ACC112 (cell line): ENCODE measurements around the gene CDH2.

Source experiments
- H2AFZ ChIP-seq: fragments of 200-600 bp; sonication (generic); one replicate; pipeline ENCODE4 v1.6.0; 2017; ENCODE audit warnings: antibody characterized with exemption, low read length; ENCODE audit not compliant: unreplicated experiment
- H3K27ac ChIP-seq: fragments of 200-600 bp; sonication (generic); 2 replicates; pipeline ENCODE4 v1.5.1; 2014; ENCODE audit warnings: low read depth, mild to moderate bottlenecking, antibody characterized with exemption, low read length, moderate library complexity
- H3K27me3 ChIP-seq: fragments of 200-600 bp; sonication (generic); 2 replicates; pipeline ENCODE4 v1.6.1; 2014; ENCODE audit warnings: mild to moderate bottlenecking, antibody characterized with exemption, low read length, moderate library complexity, mixed read lengths; ENCODE audit not compliant: insufficient read depth
- H3K36me3 ChIP-seq: fragments of 200-600 bp; sonication (generic); 2 replicates; pipeline ENCODE4 v1.6.1; 2016; ENCODE audit warnings: mild to moderate bottlenecking, antibody characterized with exemption, low read length, moderate library complexity, mixed read lengths; ENCODE audit not compliant: insufficient read depth
- H3K4me1 ChIP-seq: fragments of 200-600 bp; sonication (generic); one replicate; pipeline ENCODE4 v1.6.1; 2016; ENCODE audit warnings: low read length, mixed read lengths; ENCODE audit not compliant: insufficient read depth, unreplicated experiment, control insufficient read depth
- H3K4me3 ChIP-seq: fragments of 200-600 bp; sonication (generic); 2 replicates; pipeline ENCODE4 v1.5.1; 2014; ENCODE audit warnings: mild to moderate bottlenecking, low read depth, low read length
- H3K79me2 ChIP-seq: fragments of 200-600 bp; sonication (generic); one replicate; pipeline ENCODE4 v1.6.0; 2016; ENCODE audit warnings: low read length; ENCODE audit not compliant: control insufficient read depth, unreplicated experiment, insufficient read depth

Gene CDH2

DNA sequence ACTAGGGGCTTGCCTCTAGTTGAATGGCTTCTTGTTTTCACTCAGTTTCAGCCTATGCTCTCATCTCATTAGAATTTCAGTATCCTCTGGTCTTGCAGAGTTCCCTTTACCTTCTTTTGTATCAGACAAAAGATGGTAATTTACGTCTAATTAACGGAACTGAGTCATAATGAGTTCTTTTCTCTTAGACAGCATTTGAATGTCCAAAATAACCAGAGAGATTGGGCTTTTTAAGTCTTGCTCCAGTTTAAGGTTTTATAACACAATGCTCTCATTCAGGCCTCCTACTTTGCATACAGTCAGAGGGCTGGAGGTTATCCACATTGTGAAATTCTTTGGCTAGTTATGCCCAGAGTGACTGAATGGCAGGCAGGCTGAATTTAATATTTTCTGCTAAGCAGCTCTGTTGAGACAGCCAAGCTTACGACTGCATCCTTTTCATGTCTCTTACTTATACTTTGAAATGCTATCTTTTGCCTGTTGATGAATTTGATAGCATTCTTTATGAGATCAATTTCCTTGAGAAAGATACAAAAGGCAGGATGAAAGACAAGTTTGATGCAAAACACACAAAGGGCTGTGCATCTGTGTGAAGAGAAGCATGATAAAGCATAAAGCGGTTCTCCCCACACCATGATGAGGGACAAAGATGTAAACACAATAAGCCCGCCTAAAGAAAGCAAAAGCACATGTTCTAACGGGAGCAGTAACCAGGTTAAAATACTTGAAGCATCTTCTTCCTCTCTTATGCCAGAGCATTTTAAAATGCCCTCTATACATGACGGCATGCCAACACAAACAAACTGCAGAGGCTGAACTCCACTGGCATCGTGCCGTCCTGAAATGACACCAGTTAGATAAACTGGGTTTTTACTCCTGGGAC, 90.0 kb downstream of the CDH2 start:
- Histone ChIP-seq H2AFZ (peak overlapping the region; percentile 46), H3K4me1 (peaks cover 34% of the 10 kb centered on the region), H3K79me2 (peaks cover 41% of the 10 kb centered on the region), H3K4me3 (peak overlapping the region; percentile 71), H3K27me3 (no peaks in the 10 kb centered on the region), H3K36me3 (no peaks in the 10 kb centered on the region), H3K27ac (peak overlapping the region; percentile 67)

- peaks cover 12% of the 10 kb centered on the region for H3K4me1 ChIP-seq
Observed at GRCh38 chr18:28081516-28081915, 95.4 kb downstream of the CDH2 start.

GRCh38 chr18:28080876-28081300, 96.0 kb downstream of the CDH2 start:
- H3K27ac ChIP-seq: no peak overlapping the region
- H2AFZ ChIP-seq: no peak overlapping the region
- H3K27me3 ChIP-seq: no peaks in the 10 kb centered on the region
- H3K36me3 ChIP-seq: no peaks in the 10 kb centered on the region
- H3K79me2 ChIP-seq: peaks cover 34% of the 10 kb centered on the region
- H3K4me3 ChIP-seq: no peak overlapping the region
- H3K4me1 ChIP-seq: peaks cover 10% of the 10 kb centered on the region

More at GRCh38 chr18:28081516-28081915, 95.4 kb downstream of the CDH2 start:
- Histone ChIP-seq H3K27me3 (no peaks in the 10 kb centered on the region), H3K27ac (no peak overlapping the region), H3K36me3 (no peaks in the 10 kb centered on the region), H3K4me3 (no peak overlapping the region), H2AFZ (no peak overlapping the region), H3K79me2 (peaks cover 39% of the 10 kb centered on the region)

- H3K27ac ChIP-seq: no peak overlapping the region
- no peak overlapping the region for H2AFZ ChIP-seq
- no peaks in the 10 kb centered on the region for H3K27me3 ChIP-seq
- no peak overlapping the region for H3K4me3 ChIP-seq
- no peaks in the 10 kb centered on the region for H3K36me3 ChIP-seq
- H3K4me1 ChIP-seq: peaks cover 20% of the 10 kb centered on the region
- H3K79me2 ChIP-seq: peaks cover 33% of the 10 kb centered on the region
Observed at GRCh38 chr18:28079883-28080282, 97.0 kb downstream of the CDH2 start.

DNA sequence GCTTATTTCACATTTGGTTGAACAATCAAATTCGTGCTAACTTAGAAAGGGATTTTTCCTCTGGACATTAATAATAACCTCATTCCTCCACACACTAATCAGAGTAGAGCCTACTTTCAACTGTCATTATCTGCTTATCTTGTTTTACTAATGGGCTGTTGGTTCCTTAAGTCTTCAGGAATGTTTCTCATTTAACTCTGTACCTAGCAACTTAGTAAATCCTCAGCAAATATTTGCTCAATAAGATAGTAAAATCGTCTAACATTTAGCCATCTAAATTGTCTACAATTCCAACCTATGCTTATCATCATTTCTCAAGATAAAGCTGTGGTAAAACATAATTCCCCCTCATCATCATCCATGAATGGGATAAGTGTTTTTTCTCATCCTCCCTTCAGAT, 98.1 kb downstream of the CDH2 start:
- Histone ChIP-seq H2AFZ (no peak overlapping the region), H3K36me3 (no peaks in the 10 kb centered on the region), H3K4me3 (no peak overlapping the region), H3K27ac (no peak overlapping the region), H3K79me2 (peaks cover 24% of the 10 kb centered on the region), H3K27me3 (no peaks in the 10 kb centered on the region), H3K4me1 (peaks cover 21% of the 10 kb centered on the region)

DNA sequence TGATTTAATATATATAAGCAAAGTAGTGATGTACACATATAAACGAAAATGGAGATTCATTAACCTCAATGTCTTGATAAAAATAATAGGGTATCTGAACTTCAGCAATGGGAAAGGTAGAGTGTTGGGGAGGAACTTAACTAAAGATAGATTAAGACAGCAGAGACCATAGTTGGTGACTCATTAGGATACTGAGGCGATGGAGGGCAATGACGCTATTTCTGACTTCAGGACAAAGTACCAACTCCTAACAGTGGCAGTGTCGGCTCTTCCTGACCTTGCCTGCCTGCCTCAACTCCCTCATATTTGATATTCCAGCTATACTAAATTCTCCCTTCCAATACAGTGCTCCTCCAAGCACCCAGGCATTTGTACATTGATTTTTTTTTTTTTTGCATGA, 98.6 kb downstream of the CDH2 start:
- peaks cover 21% of the 10 kb centered on the region for H3K4me1 ChIP-seq
- H2AFZ ChIP-seq: no peak overlapping the region
- H3K79me2 ChIP-seq: peaks cover 23% of the 10 kb centered on the region
- no peaks in the 10 kb centered on the region for H3K27me3 ChIP-seq
- H3K36me3 ChIP-seq: no peaks in the 10 kb centered on the region
- no peak overlapping the region for H3K27ac ChIP-seq
- H3K4me3 ChIP-seq: no peak overlapping the region

GRCh38 chr18:28075501-28075900, 101.4 kb downstream of the CDH2 start:
- Histone ChIP-seq H3K27ac (no peak overlapping the region), H3K36me3 (no peaks in the 10 kb centered on the region), H3K4me3 (no peak overlapping the region), H3K79me2 (peaks cover 19% of the 10 kb centered on the region), H3K4me1 (peaks cover 21% of the 10 kb centered on the region), H2AFZ (peak overlapping the region; percentile 29), H3K27me3 (no peaks in the 10 kb centered on the region)

GRCh38 chr18:28074076-28074475, 102.9 kb downstream of the CDH2 start:
- no peaks in the 10 kb centered on the region for H3K27me3 ChIP-seq
- H3K79me2 ChIP-seq: peaks cover 8% of the 10 kb centered on the region
- no peak overlapping the region for H2AFZ ChIP-seq
- H3K27ac ChIP-seq: no peak overlapping the region
- no peak overlapping the region for H3K4me3 ChIP-seq
- H3K36me3 ChIP-seq: no peaks in the 10 kb centered on the region
- H3K4me1 ChIP-seq: peaks cover 13% of the 10 kb centered on the region

DNA sequence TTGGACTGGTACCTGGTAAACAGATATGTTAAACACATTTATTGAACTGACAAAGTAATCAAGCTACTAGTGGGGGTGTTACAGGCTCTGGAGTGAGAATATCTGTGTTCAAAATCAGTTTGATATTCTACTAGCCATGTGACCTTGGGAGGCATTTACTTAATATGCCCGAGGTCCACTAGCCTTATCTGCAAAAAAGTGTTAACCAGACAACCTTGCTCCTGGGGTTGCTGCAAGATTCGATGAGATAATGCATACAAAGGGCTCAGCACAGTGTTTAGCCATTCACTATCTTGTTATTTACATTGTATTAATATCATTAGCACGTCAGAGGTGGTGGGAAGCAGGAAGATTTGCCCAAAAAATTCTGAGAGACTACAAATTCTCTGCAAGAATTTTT, 103.3 kb downstream of the CDH2 start:
- H3K27me3 ChIP-seq: no peaks in the 10 kb centered on the region
- no peak overlapping the region for H3K27ac ChIP-seq
- peaks cover 8% of the 10 kb centered on the region for H3K79me2 ChIP-seq
- H2AFZ ChIP-seq: no peak overlapping the region
- peaks cover 13% of the 10 kb centered on the region for H3K4me1 ChIP-seq
- H3K4me3 ChIP-seq: no peak overlapping the region
- H3K36me3 ChIP-seq: no peaks in the 10 kb centered on the region

DNA sequence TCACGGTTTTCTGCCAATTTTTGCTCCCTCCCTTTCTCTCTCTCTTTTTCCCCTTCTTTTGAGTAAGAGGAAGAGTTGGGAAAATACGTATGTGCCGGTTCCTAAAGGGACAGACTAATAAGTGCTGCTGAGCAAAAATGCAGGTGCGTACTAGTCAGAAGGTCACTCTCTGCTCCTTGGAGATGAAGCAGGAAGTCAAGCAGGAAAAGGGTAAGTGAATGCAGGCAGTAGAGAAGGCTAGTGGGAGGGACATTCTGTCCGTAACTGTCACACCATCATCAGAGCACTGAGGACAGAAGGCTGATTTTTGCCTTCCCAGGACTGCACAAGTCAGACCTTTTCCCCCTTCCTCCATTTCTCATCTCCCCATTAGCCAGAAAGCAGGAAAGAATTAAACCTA, 105.7 kb downstream of the CDH2 start:
- Histone ChIP-seq H2AFZ (no peak overlapping the region), H3K4me3 (no peak overlapping the region), H3K27me3 (no peaks in the 10 kb centered on the region), H3K4me1 (peaks cover 20% of the 10 kb centered on the region), H3K36me3 (peaks cover 4% of the 10 kb centered on the region; the same call in 1 of the 2 replicates), H3K27ac (no peak overlapping the region), H3K79me2 (peaks cover 13% of the 10 kb centered on the region)

DNA sequence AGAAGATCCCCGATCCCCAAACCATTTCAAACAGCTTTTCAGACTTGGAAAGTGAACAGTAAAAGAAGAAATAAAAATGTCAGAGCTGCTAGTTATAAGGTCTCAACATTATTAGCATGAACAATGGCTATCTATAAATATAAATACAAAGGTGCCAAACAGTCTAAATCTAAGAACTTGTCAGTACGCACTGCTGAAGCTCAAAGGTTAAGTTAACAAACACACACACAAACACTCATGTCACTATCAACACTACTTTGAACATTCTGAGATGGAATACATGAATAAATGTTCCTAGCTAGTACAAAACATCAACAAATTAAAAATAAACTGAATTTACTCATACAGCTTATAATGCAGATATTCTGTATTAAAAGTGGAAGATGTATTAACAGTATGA, 108.7 kb downstream of the CDH2 start:
- peaks cover 33% of the 10 kb centered on the region for H3K4me1 ChIP-seq
- H3K27me3 ChIP-seq: no peaks in the 10 kb centered on the region
- no peak overlapping the region for H3K27ac ChIP-seq
- no peak overlapping the region for H3K4me3 ChIP-seq
- H3K79me2 ChIP-seq: peaks cover 13% of the 10 kb centered on the region
- no peak overlapping the region for H2AFZ ChIP-seq
- peaks cover 4% of the 10 kb centered on the region; the same call in 1 of the 2 replicates for H3K36me3 ChIP-seq
